Esophagus squamous epithelium (tissue), 4 donors: ENCODE results near the gene PCDHA4.

Source experiments
- CTCF ChIP-seq, 6 experiments: fragments of 450-650 bp in 4 of 6; fragments of 200-600 bp in 2 of 6; sonication (generic) in 2 of 6; IDR thresholded peaks; one replicate each; pipeline ENCODE4 v1.5.1; 2016 to 2019; ENCODE audit warnings: antibody characterized with exemption in 6 of 6, mild to moderate bottlenecking in 4 of 6, moderate library complexity in 4 of 6
- POLR2A ChIP-seq, 4 donors: fragments of 450-650 bp; IDR thresholded peaks; one replicate each; pipeline ENCODE4 v1.6.1; 2017; ENCODE audit warnings: antibody characterized with exemption in 4 of 4, mild to moderate bottlenecking in 4 of 4, moderate library complexity in 3 of 4

- TF ChIP-seq CTCF (IDR thresholded peaks at IDR 0.05) (no peak), POLR2A (IDR thresholded peaks at IDR 0.05) (no peak)
Measured at GRCh38 chr5:140791089-140791488, 15.8 kb upstream of the PCDHA4 start.
